HCT116 (cell line): Measurements from ENCODE around the gene KPNA4. TPM values are rescaled to one million over a fixed set of nuclear protein-coding genes. Genes with fewer than 3 reads are reported as not detected.

Experiments
- ATAC-seq: fragments of 200-7000 bp; cut with Tn5 transposase; 2 replicates; pipeline ENCODE4 v1.9.1; 2020; ENCODE audit warnings: mild to moderate bottlenecking, moderate library complexity
- BruUV-seq: library from RNA; stranded (reverse); fragments of 400-500 nt; replicated peaks from 2 replicates; lab custom pipeline; 2021; lab: Mats Ljungman, UMichigan
- CTCF ChIA-PET: fragments of 300-600 bp; sonication (Branson Sonifier 250); formaldehyde crosslinking; loops from one replicate; lab custom pipeline; 2021; ENCODE audit warnings: antibody characterized with exemption; lab: Charles Lee
- POLR2A ChIA-PET: fragments of 300-600, 350-600 bp; sonication (Branson Sonifier 250); formaldehyde crosslinking; loops from one replicate; lab custom pipeline; 2021; ENCODE audit warnings: antibody characterized with exemption; lab: Charles Lee
- RAD21 ChIA-PET, 2 experiments: fragments of 300-600 bp; sonication (Branson Sonifier 250); formaldehyde crosslinking; loops; one replicate each; lab custom pipeline; 2023; ENCODE audit warnings: low total read pairs in 2 of 2; ENCODE audit not compliant: uncharacterized antibody in 2 of 2, unreplicated experiment in 2 of 2, low non-redundant PET in 1 of 2; lab: Charles Lee
- DNase-seq: peaks from one replicate; pipeline ENCODE4 v3.0.0-alpha.2; 2010; ENCODE audit warnings: low read depth, low spot score
- H2AFZ ChIP-seq: fragments of 200-600 bp; shearing (Covaris generic), sonication (generic); 2 replicates; pipeline ENCODE4 v1.6.1; 2017; ENCODE audit warnings: low read depth, mixed run types, mixed read lengths, antibody characterized with exemption, low read length; ENCODE audit not compliant: poor library complexity, severe bottlenecking
- H3K27ac ChIP-seq: 2 replicates; pipeline ENCODE4 v1.5.1; 2012; ENCODE audit warnings: low read depth, low read length
- H3K27me3 ChIP-seq: fragments of 200-600 bp; sonication (generic); 2 replicates; pipeline ENCODE4 v1.6.1; 2016; ENCODE audit warnings: mixed run types, low read length, mixed read lengths; ENCODE audit not compliant: insufficient read depth
- H3K36me3 ChIP-seq, 2 experiments: fragments of 200-500 bp in 1 of 2; fragments of 200-600 bp in 1 of 2; sonication (Bioruptor generic) in 1 of 2; sonication (generic) in 1 of 2; 2 replicates each; pipeline versions ENCODE4 v1.5.1 to v1.6.1; 2014 to 2016; ENCODE audit warnings: low read length in 2 of 2, inconsistent platforms in 1 of 2, mixed read lengths in 1 of 2, mixed run types in 1 of 2; ENCODE audit not compliant: insufficient read depth in 2 of 2, control insufficient read depth in 1 of 2
- H3K4me1 ChIP-seq, 2 experiments: fragments of 200-600 bp in 1 of 2; sonication (generic) in 1 of 2; 2 replicates each; pipeline versions ENCODE4 v1.5.1 to v1.6.1; 2012 to 2017; ENCODE audit warnings: low read length in 2 of 2, inconsistent platforms in 1 of 2, mild to moderate bottlenecking in 1 of 2, mixed read lengths in 1 of 2, mixed run types in 1 of 2, moderate library complexity in 1 of 2; ENCODE audit not compliant: insufficient read depth in 2 of 2, control insufficient read depth in 1 of 2
- H3K4me2 ChIP-seq: fragments of 200-600 bp; sonication (generic); 2 replicates; pipeline ENCODE4 v1.6.1; 2017; ENCODE audit warnings: mixed run types, low read length, mixed read lengths
- H3K4me3 ChIP-seq, 2 experiments: fragments of 200-600 bp in 1 of 2; sonication (generic) in 1 of 2; replicated peaks in 1 of 2; 2 replicates each; pipeline ENCODE4 v1.5.1; 2011 to 2016; ENCODE audit warnings: low read length in 2 of 2, control low read depth in 1 of 2, low read depth in 1 of 2, mild to moderate bottlenecking in 1 of 2, mixed read lengths in 1 of 2, mixed run types in 1 of 2
- H3K79me2 ChIP-seq: fragments of 200-600 bp; sonication (generic); 2 replicates; pipeline ENCODE4 v1.6.1; 2017; ENCODE audit warnings: mild to moderate bottlenecking, mixed run types, low read length, moderate library complexity, mixed read lengths; ENCODE audit not compliant: insufficient read depth
- H3K9ac ChIP-seq: fragments of 200-600 bp; sonication (generic); 2 replicates; pipeline ENCODE4 v1.6.1; 2016; ENCODE audit warnings: low read length, mixed read lengths
- H3K9me2 ChIP-seq: fragments of 200-600 bp; sonication (generic), shearing (Covaris generic); 2 replicates; pipeline ENCODE4 v1.6.1; 2017; ENCODE audit warnings: mixed run types, mild to moderate bottlenecking, moderate library complexity; ENCODE audit not compliant: insufficient read depth
- H3K9me3 ChIP-seq, 2 experiments: fragments of 200-500 bp in 1 of 2; fragments of 200-600 bp in 1 of 2; sonication (Bioruptor generic) in 1 of 2; sonication (generic) in 1 of 2; 2 replicates each; pipeline ENCODE4 v1.6.1; 2014 to 2017; ENCODE audit warnings: low read length in 2 of 2, mixed read lengths in 2 of 2, inconsistent platforms in 1 of 2, low read depth in 1 of 2, mild to moderate bottlenecking in 1 of 2, mixed run types in 1 of 2, moderate library complexity in 1 of 2; ENCODE audit not compliant: control insufficient read depth in 1 of 2, insufficient read depth in 1 of 2
- H4K20me1 ChIP-seq: fragments of 200-600 bp; sonication (generic), shearing (Covaris generic); 2 replicates; pipeline ENCODE4 v1.6.1; 2017; ENCODE audit warnings: mixed run types, mild to moderate bottlenecking, moderate library complexity; ENCODE audit not compliant: insufficient read depth
- CBX3 ChIP-seq: IDR thresholded peaks from 2 replicates; pipeline ENCODE4 v1.6.1; 2012; ENCODE audit warnings: low read depth
- EZH2 ChIP-seq: fragments of 200-600 bp; sonication (generic); IDR thresholded peaks from 2 replicates; pipeline ENCODE4 v1.6.1; 2017; ENCODE audit warnings: antibody characterized with exemption, mixed run types
- EZH2phosphoT487 ChIP-seq: fragments of 200-600 bp; IDR thresholded peaks from 2 replicates; pipeline ENCODE4 v1.6.1; 2018; ENCODE audit warnings: antibody characterized with exemption, borderline replicate concordance
- MAX ChIP-seq: IDR thresholded peaks from 2 replicates; pipeline ENCODE4 v1.6.1; 2012
- POLR2AphosphoS5 ChIP-seq: IDR thresholded peaks from 2 replicates; pipeline ENCODE4 v1.6.1; 2011; ENCODE audit warnings: mild to moderate bottlenecking, low read depth, low read length, moderate library complexity
- SRF ChIP-seq: IDR thresholded peaks from 2 replicates; pipeline ENCODE4 v1.6.1; 2012; ENCODE audit warnings: low read depth
- TCF7L2 ChIP-seq: IDR thresholded peaks from 2 replicates; pipeline ENCODE4 v1.7.0; 2011; ENCODE audit warnings: borderline replicate concordance, inconsistent platforms; ENCODE audit not compliant: insufficient read depth, insufficient read length; ENCODE audit errors: extremely low read depth
- YY1 ChIP-seq: IDR thresholded peaks from 2 replicates; pipeline ENCODE4 v1.6.1; 2011; ENCODE audit warnings: low read length, low read depth, moderate library complexity, mild to moderate bottlenecking; ENCODE audit not compliant: insufficient replicate concordance; ENCODE audit errors: extremely low read depth
- intact Hi-C: fragments of 100-400 bp; cut with micrococcal nuclease; formaldehyde crosslinking; loops from 2 replicates; pipeline ENCODE4 v1.10.0; 2022
- total RNA-seq: library from RNA; stranded (reverse); gene quantifications from one replicate; pipeline ENCODE4 v1.2.1, GENCODE V29; 2021; ENCODE audit not compliant: unreplicated experiment
- TF ChIP-seq, protein P1 (sequence below): IDR thresholded peaks from 2 replicates; pipeline ENCODE4 v1.6.1; 2011; ENCODE audit warnings: mild to moderate bottlenecking, low read length, moderate library complexity; ENCODE audit not compliant: insufficient replicate concordance; ENCODE audit errors: extremely low read depth

KPNA4 gene
- total RNA-seq, 1 experiment from 2014 or later, result 43.1 TPM

DNA sequence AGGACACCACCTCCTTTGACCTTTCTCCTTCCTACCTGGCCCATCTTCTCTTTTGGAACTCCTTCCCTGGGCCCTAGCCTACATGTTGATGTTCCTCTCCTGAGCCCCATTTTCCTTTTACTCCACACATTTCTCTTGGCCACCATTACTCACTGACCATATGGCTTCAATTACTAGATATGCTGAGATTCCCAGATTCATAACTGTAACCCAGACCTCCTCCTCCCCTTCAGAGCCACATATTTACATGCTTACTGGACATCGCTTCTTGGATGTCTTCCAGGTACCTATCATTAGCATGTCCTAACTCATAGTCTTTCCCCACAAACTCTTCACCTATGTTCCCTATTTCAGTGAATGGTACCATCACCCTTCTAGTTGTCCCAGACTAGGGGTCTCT, 91.4 kb downstream of the KPNA4 start:
- POLR2A ChIA-PET, result no interaction called here
- Histone ChIP-seq H3K9me2 (no peaks in the 10 kb centered on the region), H3K4me1 (0 out of 4 replicates have a peak, but pooled peaks cover 0 to 7% of the 10 kb centered on the region in 2 experiments), H3K36me3 (no peaks in the 10 kb centered on the region), H3K4me3 (no peak overlapping the region), H2AFZ (no peak overlapping the region), H3K9me3 (peaks cover 0 to 5% of the 10 kb centered on the region in 2 experiments; a peak in 1 of 4 replicates), H3K79me2 (no peaks in the 10 kb centered on the region), H3K27me3 (no peaks in the 10 kb centered on the region), H3K27ac (no peak overlapping the region), H3K9ac (no peak overlapping the region), H4K20me1 (no peaks in the 10 kb centered on the region), H3K4me2 (no peak overlapping the region)
- no peak for DNase-seq
- intact Hi-C loops, result no loop called here
- RAD21 ChIA-PET, result no interaction called here
- CTCF ChIA-PET, result no interaction called here
- TF ChIP-seq MAX, result no peak
- TF ChIP-seq TCF7L2, result no peak
- no peak for TF ChIP-seq POLR2AphosphoS5
- no TSS peak for BruUV-seq
- ATAC-seq, result no peak

- CTCF ChIA-PET, result no interaction called here
- H3K27ac ChIP-seq, result no peak overlapping the region
- TF ChIP-seq, protein P1, sequence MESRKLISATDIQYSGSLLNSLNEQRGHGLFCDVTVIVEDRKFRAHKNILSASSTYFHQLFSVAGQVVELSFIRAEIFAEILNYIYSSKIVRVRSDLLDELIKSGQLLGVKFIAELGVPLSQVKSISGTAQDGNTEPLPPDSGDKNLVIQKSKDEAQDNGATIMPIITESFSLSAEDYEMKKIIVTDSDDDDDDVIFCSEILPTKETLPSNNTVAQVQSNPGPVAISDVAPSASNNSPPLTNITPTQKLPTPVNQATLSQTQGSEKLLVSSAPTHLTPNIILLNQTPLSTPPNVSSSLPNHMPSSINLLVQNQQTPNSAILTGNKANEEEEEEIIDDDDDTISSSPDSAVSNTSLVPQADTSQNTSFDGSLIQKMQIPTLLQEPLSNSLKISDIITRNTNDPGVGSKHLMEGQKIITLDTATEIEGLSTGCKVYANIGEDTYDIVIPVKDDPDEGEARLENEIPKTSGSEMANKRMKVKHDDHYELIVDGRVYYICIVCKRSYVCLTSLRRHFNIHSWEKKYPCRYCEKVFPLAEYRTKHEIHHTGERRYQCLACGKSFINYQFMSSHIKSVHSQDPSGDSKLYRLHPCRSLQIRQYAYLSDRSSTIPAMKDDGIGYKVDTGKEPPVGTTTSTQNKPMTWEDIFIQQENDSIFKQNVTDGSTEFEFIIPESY, result no peak
- TF ChIP-seq POLR2AphosphoS5, result no peak
- no peak for TF ChIP-seq CBX3
- no peak for TF ChIP-seq YY1
- no peak for TF ChIP-seq EZH2phosphoT487
- TF ChIP-seq EZH2, result no peak
- no peak for TF ChIP-seq SRF
- TF ChIP-seq MAX, result no peak
- peaks cover 0 to 5% of the 10 kb centered on the region in 2 experiments; a peak in 1 of 4 replicates for H3K9me3 ChIP-seq
- no peaks in the 10 kb centered on the region for H3K9me2 ChIP-seq
- RAD21 ChIA-PET, result no interaction called here
- H3K4me3 ChIP-seq, result no peak overlapping the region
- no peaks in the 10 kb centered on the region for H3K79me2 ChIP-seq
- POLR2A ChIA-PET, result no interaction called here
- no peak overlapping the region for H3K4me2 ChIP-seq
- no peaks in the 10 kb centered on the region for H3K36me3 ChIP-seq
- BruUV-seq, result no TSS peak
- H3K4me1 ChIP-seq, result 0 out of 4 replicates have a peak, but pooled peaks cover 0 to 7% of the 10 kb centered on the region in 2 experiments
- H3K9ac ChIP-seq, result no peak overlapping the region
- no peak overlapping the region for H2AFZ ChIP-seq
- DNase-seq (no peak), ATAC-seq (no peak)
- H3K27me3 ChIP-seq, result no peaks in the 10 kb centered on the region
- intact Hi-C loops, result no loop called here
- no peaks in the 10 kb centered on the region for H4K20me1 ChIP-seq
Measured at GRCh38 chr3:160473221-160473620, 92.2 kb downstream of the KPNA4 start.
